Parathyroid adenoma (tissue), 2 donors: ENCODE measurements around the gene WDR27.
"Not testable (repeated sequence)": the region's sequence is repeated elsewhere in the genome, so short reads cannot be mapped to it uniquely, and the experiment has no call there.

ENCODE experiments used
- H2AFZ ChIP-seq: fragments of 300-600 bp; sonication (generic); one replicate; pipeline ENCODE4 v1.7.0; 2017; ENCODE audit warnings: antibody characterized with exemption, mild to moderate bottlenecking
- H3K27ac ChIP-seq: fragments of 300-600 bp; sonication (generic); one replicate; pipeline ENCODE4 v1.7.0; 2017
- H3K27me3 ChIP-seq: fragments of 300-600 bp; sonication (generic); one replicate; pipeline ENCODE4 v1.7.0; 2017; ENCODE audit warnings: low read length; ENCODE audit not compliant: control insufficient read depth, insufficient read depth
- H3K36me3 ChIP-seq: fragments of 300-600 bp; sonication (generic); one replicate; pipeline ENCODE4 v1.7.0; 2017; ENCODE audit warnings: low read length; ENCODE audit not compliant: control insufficient read depth, insufficient read depth
- H3K4me1 ChIP-seq: fragments of 300-600 bp; sonication (generic); one replicate; pipeline ENCODE4 v1.7.0; 2017; ENCODE audit warnings: control low read depth
- H3K4me2 ChIP-seq: fragments of 300-600 bp; sonication (generic); one replicate; pipeline ENCODE4 v1.7.0; 2017; ENCODE audit warnings: low read length
- H3K4me3 ChIP-seq: fragments of 300-600 bp; sonication (generic); one replicate; pipeline ENCODE4 v1.7.0; 2017; ENCODE audit warnings: low read depth, low read length
- H3K79me2 ChIP-seq: fragments of 300-600 bp; sonication (generic); one replicate; pipeline ENCODE4 v1.7.0; 2017; ENCODE audit warnings: control low read depth
- H3K9ac ChIP-seq: fragments of 300-600 bp; sonication (generic); one replicate; pipeline ENCODE4 v1.7.0; 2017; ENCODE audit warnings: mild to moderate bottlenecking
- H3K9me3 ChIP-seq: fragments of 300-600 bp; sonication (generic); one replicate; pipeline ENCODE4 v1.7.0; 2017; ENCODE audit warnings: low read length; ENCODE audit not compliant: control insufficient read depth
- CTCF ChIP-seq: fragments of 300-600 bp; sonication (generic); IDR thresholded peaks from one replicate; pipeline ENCODE4 v1.7.0; 2017; ENCODE audit warnings: antibody characterized with exemption, mild to moderate bottlenecking
- donor health status: primary hyperparathyroidism.

WDR27 gene

GRCh38 chr6:169647637-169648036 lies 54.2 kb downstream of the WDR27 start:
- Histone ChIP-seq H3K4me2 (no peak overlapping the region), H2AFZ (no peak overlapping the region), H3K27ac (no peak overlapping the region), H3K9ac (no peak overlapping the region), H3K79me2 (no peaks in the 10 kb centered on the region), H3K27me3 (no peaks in the 10 kb centered on the region), H3K9me3 (no peaks in the 10 kb centered on the region), H3K4me3 (no peak overlapping the region), H3K36me3 (no peaks in the 10 kb centered on the region), H3K4me1 (no peaks in the 10 kb centered on the region)
- no peak for TF ChIP-seq CTCF

- no peak for TF ChIP-seq CTCF
- no peak overlapping the region for H3K4me3 ChIP-seq
- H3K9ac ChIP-seq: no peak overlapping the region
- H3K9me3 ChIP-seq: no peaks in the 10 kb centered on the region
- H2AFZ ChIP-seq: no peak overlapping the region
- no peaks in the 10 kb centered on the region for H3K79me2 ChIP-seq
- H3K27me3 ChIP-seq: no peaks in the 10 kb centered on the region
- H3K36me3 ChIP-seq: no peaks in the 10 kb centered on the region
- H3K4me1 ChIP-seq: no peaks in the 10 kb centered on the region
- no peak overlapping the region for H3K27ac ChIP-seq
- H3K4me2 ChIP-seq: no peak overlapping the region
Measured at GRCh38 chr6:169646906-169647567, 54.8 kb downstream of the WDR27 start.

GRCh38 chr6:169645459-169645858 lies 56.4 kb downstream of the WDR27 start:
- not testable (repeated sequence) for H3K79me2 ChIP-seq, H2AFZ ChIP-seq, H3K27me3 ChIP-seq, H3K4me3 ChIP-seq, H3K27ac ChIP-seq, H3K4me2 ChIP-seq, H3K9ac ChIP-seq, H3K36me3 ChIP-seq, H3K9me3 ChIP-seq, H3K4me1 ChIP-seq

- no peak overlapping the region for H3K4me2 ChIP-seq
- no peak overlapping the region for H2AFZ ChIP-seq
- no peak overlapping the region for H3K27ac ChIP-seq
- H3K4me3 ChIP-seq: no peak overlapping the region
- H3K36me3 ChIP-seq: no peaks in the 10 kb centered on the region
- TF ChIP-seq CTCF: no peak
- no peaks in the 10 kb centered on the region for H3K4me1 ChIP-seq
- H3K9me3 ChIP-seq: no peaks in the 10 kb centered on the region
- H3K9ac ChIP-seq: no peak overlapping the region
- no peaks in the 10 kb centered on the region for H3K79me2 ChIP-seq
- no peaks in the 10 kb centered on the region for H3K27me3 ChIP-seq
Measured at GRCh38 chr6:169643521-169643920, 58.3 kb downstream of the WDR27 start.

- H2AFZ ChIP-seq: no peak overlapping the region
- no peaks in the 10 kb centered on the region for H3K27me3 ChIP-seq
- H3K4me1 ChIP-seq: no peaks in the 10 kb centered on the region
- H3K36me3 ChIP-seq: no peaks in the 10 kb centered on the region
- no peak overlapping the region for H3K4me2 ChIP-seq
- H3K27ac ChIP-seq: no peak overlapping the region
- no peaks in the 10 kb centered on the region for H3K79me2 ChIP-seq
- no peak for TF ChIP-seq CTCF
- no peak overlapping the region for H3K9ac ChIP-seq
- no peaks in the 10 kb centered on the region for H3K9me3 ChIP-seq
- no peak overlapping the region for H3K4me3 ChIP-seq
Measured at GRCh38 chr6:169642455-169642854, 59.4 kb downstream of the WDR27 start.
